WTC11 (cell line): ENCODE data around the gene SMARCA5.

Experiments
- CTCF ChIP-seq: fragments of 200-600 bp; IDR thresholded peaks from 2 replicates; pipeline ENCODE4 v1.8.0; 2022; ENCODE audit warnings: antibody characterized with exemption
- ESRRA ChIP-seq: sonication (generic); formaldehyde crosslinking; IDR thresholded peaks from 2 replicates; pipeline ENCODE4 v1.8.1; 2022; ENCODE audit warnings: mild to moderate bottlenecking, missing genetic modification reagents, borderline replicate concordance
- FOXP1 ChIP-seq: sonication (generic); formaldehyde crosslinking; IDR thresholded peaks from 2 replicates; pipeline ENCODE4 v1.8.0; 2022; ENCODE audit warnings: missing genetic modification reagents, mild to moderate bottlenecking, moderate library complexity, borderline replicate concordance
- MAX ChIP-seq: sonication (generic); formaldehyde crosslinking; IDR thresholded peaks from 2 replicates; pipeline ENCODE4 v1.8.0; 2022; ENCODE audit warnings: mild to moderate bottlenecking, missing genetic modification reagents
- NR2C2 ChIP-seq: sonication (generic); formaldehyde crosslinking; IDR thresholded peaks from 2 replicates; pipeline ENCODE4 v1.8.0; 2022; ENCODE audit warnings: mild to moderate bottlenecking, missing genetic modification reagents

GRCh38 chr4:143549928-143550327, 36.4 kb downstream of the SMARCA5 start:
- TF ChIP-seq ESRRA (CRISPR knock-in tag): no peak
- TF ChIP-seq NR2C2 (CRISPR knock-in tag): no peak
- TF ChIP-seq MAX (CRISPR knock-in tag): no peak
- no peak for TF ChIP-seq CTCF
- TF ChIP-seq FOXP1 (CRISPR knock-in tag): no peak
